ENCODE measurements around the gene NCMAP.
A peak's percentile ranks its signal among the peaks of the same experiment; 100 is the strongest.

The NCMAP gene

GRCh38 chr1:24575905-24576587 lies 20.2 kb downstream of the NCMAP start:
- DNase-seq: no peak

GRCh38 chr1:24578846-24579245 lies 23.0 kb downstream of the NCMAP start:
- DNase-seq: no peak

GRCh38 chr1:24580756-24581155 lies 24.9 kb downstream of the NCMAP start:
- DNase-seq: no peak

GRCh38 chr1:24584171-24584647 lies 28.3 kb downstream of the NCMAP start:
- no peak for DNase-seq

GRCh38 chr1:24586119-24586518 lies 30.2 kb downstream of the NCMAP start:
- DNase-seq: no peak

- DNase-seq: peak; percentile 35
Observed at GRCh38 chr1:24586970-24587820, 31.3 kb downstream of the NCMAP start.

- no peak for DNase-seq
Observed at GRCh38 chr1:24588573-24588972, 32.7 kb downstream of the NCMAP start.

GRCh38 chr1:24589200-24589599 lies 33.3 kb downstream of the NCMAP start:
- DNase-seq: no peak

GRCh38 chr1:24591781-24592180 lies 35.9 kb downstream of the NCMAP start:
- no peak for DNase-seq

GRCh38 chr1:24594328-24594598 lies 38.4 kb downstream of the NCMAP start:
- no peak for DNase-seq

- no peak for DNase-seq
Observed at GRCh38 chr1:24596401-24596880, 40.6 kb downstream of the NCMAP start.

- no peak for DNase-seq
Observed at GRCh38 chr1:24599265-24599664, 43.4 kb downstream of the NCMAP start.

- DNase-seq: no peak
Observed at GRCh38 chr1:24600551-24600950, 44.7 kb downstream of the NCMAP start.

GRCh38 chr1:24605534-24606295 lies 49.8 kb downstream of the NCMAP start:
- DNase-seq: no peak

- DNase-seq: no peak
Observed at GRCh38 chr1:24606296-24606605, 50.4 kb downstream of the NCMAP start.

GRCh38 chr1:24606621-24607020 lies 50.7 kb downstream of the NCMAP start:
- no peak for DNase-seq

GRCh38 chr1:24609949-24610517 lies 54.1 kb downstream of the NCMAP start:
- no peak for DNase-seq

GRCh38 chr1:24619376-24619775 lies 63.5 kb downstream of the NCMAP start:
- DNase-seq: no peak

- no peak for DNase-seq
Observed at GRCh38 chr1:24620678-24621077, 64.8 kb downstream of the NCMAP start.

- no peak for DNase-seq
Observed at GRCh38 chr1:24621121-24621520, 65.2 kb downstream of the NCMAP start.

- DNase-seq: no peak
Observed at GRCh38 chr1:24622218-24622617, 66.3 kb downstream of the NCMAP start.

- DNase-seq: no peak
Observed at GRCh38 chr1:24632832-24633175, 76.9 kb downstream of the NCMAP start.

- no peak for DNase-seq
Observed at GRCh38 chr1:24635195-24635843, 79.4 kb downstream of the NCMAP start.

Measured in activated CD4-positive, CD25-positive, alpha-beta regulatory T cell treated with anti-CD3 and anti-CD28 coated beads, Interleukin-2, amount 50 U/mL, for 72 hours (primary cell).